ENCODE results near the gene RASSF3. TPM values are rescaled to one million over a fixed set of nuclear protein-coding genes. Genes with fewer than 3 reads are reported as not detected.
A peak's percentile ranks its signal among the peaks of the same experiment; 100 is the strongest.

Gene RASSF3
- total RNA-seq, 3 donors from 2014 or later, result 23.4 to 28.4 (median 24.6) TPM

- TF ChIP-seq POLR2AphosphoS5 (IDR thresholded peaks at IDR 0.05), result no peak
- no peak for TF ChIP-seq POLR2A (IDR thresholded peaks at IDR 0.05)
- TF ChIP-seq, protein P1, sequence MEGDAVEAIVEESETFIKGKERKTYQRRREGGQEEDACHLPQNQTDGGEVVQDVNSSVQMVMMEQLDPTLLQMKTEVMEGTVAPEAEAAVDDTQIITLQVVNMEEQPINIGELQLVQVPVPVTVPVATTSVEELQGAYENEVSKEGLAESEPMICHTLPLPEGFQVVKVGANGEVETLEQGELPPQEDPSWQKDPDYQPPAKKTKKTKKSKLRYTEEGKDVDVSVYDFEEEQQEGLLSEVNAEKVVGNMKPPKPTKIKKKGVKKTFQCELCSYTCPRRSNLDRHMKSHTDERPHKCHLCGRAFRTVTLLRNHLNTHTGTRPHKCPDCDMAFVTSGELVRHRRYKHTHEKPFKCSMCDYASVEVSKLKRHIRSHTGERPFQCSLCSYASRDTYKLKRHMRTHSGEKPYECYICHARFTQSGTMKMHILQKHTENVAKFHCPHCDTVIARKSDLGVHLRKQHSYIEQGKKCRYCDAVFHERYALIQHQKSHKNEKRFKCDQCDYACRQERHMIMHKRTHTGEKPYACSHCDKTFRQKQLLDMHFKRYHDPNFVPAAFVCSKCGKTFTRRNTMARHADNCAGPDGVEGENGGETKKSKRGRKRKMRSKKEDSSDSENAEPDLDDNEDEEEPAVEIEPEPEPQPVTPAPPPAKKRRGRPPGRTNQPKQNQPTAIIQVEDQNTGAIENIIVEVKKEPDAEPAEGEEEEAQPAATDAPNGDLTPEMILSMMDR (IDR thresholded peaks at IDR 0.05), result no peak
- no peaks in the 10 kb centered on the region for H3K9me3 ChIP-seq
- no peaks in the 10 kb centered on the region for H3K4me1 ChIP-seq
- no peaks in the 10 kb centered on the region for H3K36me3 ChIP-seq
- no peak for DNase-seq (ENCODE audit: low spot score in 2 of 2)
- intact Hi-C loops (cut with DNase I; ENCODE audit: low total_unique reads), result loop anchor here (5.0 kb wide), 1 partner anchor 139 kb away; no protein-coding TSS in a partner anchor
- no peaks in the 10 kb centered on the region for H3K27me3 ChIP-seq
- H3K4me3 ChIP-seq, result no peak overlapping the region
- no peak overlapping the region for H3K27ac ChIP-seq
These were observed 81.0 kb downstream of the RASSF3 start for GRCh38 chr12:64691227-64691794.

DNA sequence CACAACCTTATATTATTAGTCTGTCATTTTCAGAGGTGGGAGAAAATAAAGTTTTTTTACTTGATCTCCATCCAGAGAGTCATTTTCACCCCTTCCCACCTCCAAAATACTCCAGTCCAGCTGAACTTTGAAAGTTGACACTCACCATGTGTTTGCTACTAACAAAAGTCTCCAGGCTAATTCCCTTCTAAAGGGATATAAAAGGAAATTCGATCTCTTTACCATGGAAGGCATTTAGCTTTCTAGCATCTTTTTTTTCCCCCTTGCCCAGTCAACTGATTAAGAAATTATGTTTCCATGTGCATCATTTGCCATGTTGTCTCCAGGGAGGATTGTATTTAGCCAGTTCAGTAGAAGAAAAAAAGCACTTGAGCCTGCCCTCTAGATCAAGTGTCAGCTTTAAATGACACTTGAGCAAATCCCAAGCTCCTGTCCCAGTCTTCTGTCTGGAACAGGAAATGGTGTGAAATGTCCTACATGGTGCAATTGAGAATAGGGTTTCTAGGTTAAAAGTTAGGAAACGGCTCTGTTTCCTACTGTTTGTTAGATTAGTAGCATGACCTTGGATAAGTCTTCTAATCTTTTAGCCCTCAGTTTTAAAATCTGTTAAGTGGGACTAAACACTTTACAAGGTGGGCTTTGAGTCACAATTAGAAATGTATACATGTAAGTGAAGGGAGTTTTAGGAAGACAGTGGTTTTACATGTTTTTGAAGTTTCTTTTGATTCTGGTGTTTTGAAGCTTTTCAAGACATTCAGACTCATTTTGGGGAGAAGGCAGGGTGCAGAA, 81.7 kb downstream of the RASSF3 start:
- no peak for DNase-seq (ENCODE audit: low spot score in 2 of 2)
- intact Hi-C loops (cut with DNase I; ENCODE audit: low total_unique reads), result loop anchor here (5.0 kb wide), 1 partner anchor 140 kb away; no protein-coding TSS in a partner anchor
- no peaks in the 10 kb centered on the region for H3K4me1 ChIP-seq
- H3K4me3 ChIP-seq, result no peak overlapping the region
- TF ChIP-seq POLR2AphosphoS5 (IDR thresholded peaks at IDR 0.05), result no peak
- TF ChIP-seq, protein P1 (IDR thresholded peaks at IDR 0.05), result no peak
- TF ChIP-seq POLR2A (IDR thresholded peaks at IDR 0.05), result no peak
- H3K27me3 ChIP-seq, result no peaks in the 10 kb centered on the region
- H3K36me3 ChIP-seq, result no peaks in the 10 kb centered on the region
- no peak overlapping the region for H3K27ac ChIP-seq
- no peaks in the 10 kb centered on the region for H3K9me3 ChIP-seq

- DNase-seq (ENCODE audit: low spot score in 2 of 2), result no peak
- intact Hi-C loops (cut with DNase I; ENCODE audit: low total_unique reads), result loop anchor here (5.0 kb wide), 1 partner anchor 142 kb away; no protein-coding TSS in a partner anchor
- no peak for TF ChIP-seq POLR2AphosphoS5 (IDR thresholded peaks at IDR 0.05)
- TF ChIP-seq POLR2A (IDR thresholded peaks at IDR 0.05), result no peak
- TF ChIP-seq, protein P1 (IDR thresholded peaks at IDR 0.05), result no peak
- Histone ChIP-seq H3K4me3 (no peak overlapping the region), H3K27me3 (no peaks in the 10 kb centered on the region), H3K4me1 (no peaks in the 10 kb centered on the region), H3K36me3 (no peaks in the 10 kb centered on the region), H3K9me3 (no peaks in the 10 kb centered on the region), H3K27ac (peak overlapping the region in 1 of 2 donors; percentile 33)
These were observed 84.1 kb downstream of the RASSF3 start for GRCh38 chr12:64694130-64695040.

DNA sequence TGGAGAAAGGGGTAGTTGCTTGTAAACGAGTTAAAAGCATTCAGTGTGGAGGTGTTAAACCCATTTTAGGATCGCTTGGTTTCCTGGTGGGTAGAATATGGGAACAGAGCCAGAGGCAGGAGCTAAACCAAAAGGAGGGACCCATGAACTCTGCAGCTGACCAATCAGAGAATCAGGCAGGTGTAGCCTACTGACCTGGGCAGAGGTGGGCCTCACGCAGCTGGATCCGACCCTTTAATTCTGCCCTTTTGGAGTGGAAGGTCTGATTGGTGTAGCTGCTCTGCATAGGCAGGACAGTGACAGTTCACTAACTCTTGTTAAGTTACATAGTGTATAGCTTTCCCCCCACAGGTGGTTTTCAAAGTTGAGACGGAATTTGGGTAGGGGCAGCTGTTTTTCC, 85.3 kb downstream of the RASSF3 start:
- no peaks in the 10 kb centered on the region for H3K4me1 ChIP-seq
- H3K27ac ChIP-seq, result no peak overlapping the region
- no peak overlapping the region for H3K4me3 ChIP-seq
- no peak for TF ChIP-seq POLR2AphosphoS5 (IDR thresholded peaks at IDR 0.05)
- no peak for TF ChIP-seq POLR2A (IDR thresholded peaks at IDR 0.05)
- TF ChIP-seq, protein P1 (IDR thresholded peaks at IDR 0.05), result no peak
- no peaks in the 10 kb centered on the region for H3K27me3 ChIP-seq
- DNase-seq (ENCODE audit: low spot score in 2 of 2), result no peak
- intact Hi-C loops (cut with DNase I; ENCODE audit: low total_unique reads), result no loop called here
- no peaks in the 10 kb centered on the region for H3K36me3 ChIP-seq
- no peaks in the 10 kb centered on the region for H3K9me3 ChIP-seq

Data from breast epithelium (tissue), 4 donors.